HepG2 (cell line): Measurements from ENCODE around the gene FUOM.

Source experiments
- CTCF ChIP-seq: sonication (generic); formaldehyde crosslinking; IDR thresholded peaks from 2 replicates; pipeline ENCODE4 v1.5.0; 2020; ENCODE audit warnings: mild to moderate bottlenecking, missing genetic modification reagents, moderate library complexity
- JUNB ChIP-seq: sonication (generic); formaldehyde crosslinking; IDR thresholded peaks from 2 replicates; pipeline ENCODE4 v1.8.0; 2022; ENCODE audit warnings: missing genetic modification reagents, mild to moderate bottlenecking, borderline replicate concordance
- NCOR1 ChIP-seq: fragments of 200-600 bp; sonication (generic); IDR thresholded peaks from 2 replicates; pipeline ENCODE4 v1.7.0; 2017; ENCODE audit warnings: antibody characterized with exemption, low read length, borderline replicate concordance
- NPAS2 ChIP-seq: sonication (generic); formaldehyde crosslinking; IDR thresholded peaks from 2 replicates; pipeline ENCODE4 v1.8.0; 2022; ENCODE audit warnings: mild to moderate bottlenecking, missing genetic modification reagents, borderline replicate concordance
- POLR2A ChIP-seq, 2 experiments: IDR thresholded peaks; 2 replicates each; pipeline ENCODE4 v1.6.1; 2011; ENCODE audit warnings: low read depth in 2 of 2, low read length in 2 of 2, mild to moderate bottlenecking in 1 of 2, moderate library complexity in 1 of 2; ENCODE audit not compliant: insufficient read depth in 1 of 2
- PRPF4 ChIP-seq: fragments of 200-400 bp; formaldehyde crosslinking; IDR thresholded peaks from 2 replicates; pipeline ENCODE4 v1.6.1; 2016; ENCODE audit warnings: low read length, low read depth; ENCODE audit not compliant: poor library complexity, severe bottlenecking
- REST ChIP-seq, 2 experiments: IDR thresholded peaks; 2 replicates each; pipeline ENCODE4 v1.6.1; 2011 to 2012; ENCODE audit warnings: low read length in 2 of 2, borderline replicate concordance in 1 of 2, low read depth in 1 of 2, mild to moderate bottlenecking in 1 of 2, moderate library complexity in 1 of 2
- ZBTB26 ChIP-seq: IDR thresholded peaks from 2 replicates; pipeline ENCODE4 v1.6.1; 2016; ENCODE audit warnings: missing compliant biosample characterization, missing genetic modification reagents, borderline replicate concordance
- ZBTB40 ChIP-seq, 2 experiments: fragments of 450-650 bp in 1 of 2; sonication (generic) in 1 of 2; formaldehyde crosslinking in 1 of 2; IDR thresholded peaks; 2 replicates each; pipeline versions ENCODE4 v1.6.1 to v1.8.0; 2016 to 2022; ENCODE audit warnings: antibody characterized with exemption in 1 of 2, mild to moderate bottlenecking in 1 of 2, missing genetic modification reagents in 1 of 2
- ZNF12 ChIP-seq: sonication (generic); formaldehyde crosslinking; IDR thresholded peaks from 2 replicates; pipeline ENCODE4 v1.5.0; 2020; ENCODE audit warnings: missing genetic modification reagents
- ZNF276 ChIP-seq: sonication (generic); formaldehyde crosslinking; IDR thresholded peaks from 2 replicates; pipeline ENCODE4 v1.4.0; 2020; ENCODE audit warnings: mild to moderate bottlenecking, low read depth, missing genetic modification reagents
- ZNF704 ChIP-seq: sonication (generic); formaldehyde crosslinking; IDR thresholded peaks from 2 replicates; pipeline ENCODE4 v1.8.1; 2023; ENCODE audit warnings: mild to moderate bottlenecking, inconsistent platforms, moderate library complexity, missing genetic modification reagents, borderline replicate concordance

- no peak for TF ChIP-seq CTCF (CRISPR knock-in tag)
- TF ChIP-seq NPAS2 (CRISPR knock-in tag) = no peak
- no peak for TF ChIP-seq JUNB
- no peak for TF ChIP-seq ZNF12 (CRISPR knock-in tag)
- TF ChIP-seq ZNF276 (CRISPR knock-in tag) = no peak
- no peak for TF ChIP-seq REST (IDR thresholded peaks at IDR 0.05; ENCODE audit: borderline replicate concordance in 1 of 2, low read depth in 1 of 2, low read length in 2 of 2)
- TF ChIP-seq ZBTB40 (IDR thresholded peaks at IDR 0.05) = no peak
- no peak for TF ChIP-seq ZBTB40 (CRISPR knock-in tag; IDR thresholded peaks at IDR 0.05)
- no peak for TF ChIP-seq ZBTB26 (CRISPR knock-in tag)
- no peak for TF ChIP-seq POLR2A (IDR thresholded peaks at IDR 0.05; ENCODE audit: insufficient read depth in 1 of 2, low read depth in 2 of 2, low read length in 2 of 2)
- no peak for TF ChIP-seq PRPF4
- TF ChIP-seq ZNF704 (CRISPR knock-in tag) = no peak
- TF ChIP-seq NCOR1 = no peak
Observed at GRCh38 chr10:133372507-133372906, 14.7 kb upstream of the FUOM start.
